HepG2 (cell line): ENCODE results near the gene PDIA4. TPM values are rescaled to one million over a fixed set of nuclear protein-coding genes. Genes with fewer than 3 reads are reported as not detected.

ENCODE experiments used
- DMTF1 ChIP-seq: sonication (generic); formaldehyde crosslinking; IDR thresholded peaks from 2 replicates; pipeline ENCODE4 v1.4.0; 2020; ENCODE audit warnings: mild to moderate bottlenecking, missing genetic modification reagents
- GFI1 ChIP-seq: sonication (generic); formaldehyde crosslinking; IDR thresholded peaks from 2 replicates; pipeline ENCODE4 v1.5.0; 2020; ENCODE audit warnings: missing genetic modification reagents, mild to moderate bottlenecking, borderline replicate concordance
- ISX ChIP-seq: sonication (generic); formaldehyde crosslinking; conservative IDR thresholded peaks from 2 replicates; pipeline ENCODE4 v1.5.0; 2020; ENCODE audit warnings: missing genetic modification reagents
- KLF16 ChIP-seq, 2 experiments: sonication (generic) in 1 of 2; formaldehyde crosslinking in 1 of 2; IDR thresholded peaks; 2 replicates each; pipeline versions ENCODE4 v1.6.1 to v1.8.0; 2016 to 2023; ENCODE audit warnings: missing genetic modification reagents in 2 of 2, missing compliant biosample characterization in 1 of 2
- MED1 ChIP-seq: sonication (generic); formaldehyde crosslinking; IDR thresholded peaks from 2 replicates; pipeline ENCODE4 v1.4.0; 2020; ENCODE audit warnings: missing genetic modification reagents
- NKX3-1 ChIP-seq: sonication (generic); formaldehyde crosslinking; IDR thresholded peaks from 2 replicates; pipeline ENCODE4 v1.5.0; 2020; ENCODE audit warnings: missing genetic modification reagents
- NR2F6 ChIP-seq, 2 experiments: IDR thresholded peaks; 2 replicates each; pipeline ENCODE4 v1.6.1; 2016; ENCODE audit warnings: antibody characterized with exemption in 1 of 2, mild to moderate bottlenecking in 1 of 2
- POGZ ChIP-seq: sonication (generic); formaldehyde crosslinking; IDR thresholded peaks from 2 replicates; pipeline ENCODE4 v1.4.0; 2020; ENCODE audit warnings: mild to moderate bottlenecking, missing genetic modification reagents
- POLR2A ChIP-seq, 2 experiments: IDR thresholded peaks; 2 replicates each; pipeline ENCODE4 v1.6.1; 2011; ENCODE audit warnings: low read depth in 2 of 2, low read length in 2 of 2, mild to moderate bottlenecking in 1 of 2, moderate library complexity in 1 of 2; ENCODE audit not compliant: insufficient read depth in 1 of 2
- RBM39 ChIP-seq: fragments of 200-400 bp; formaldehyde crosslinking; IDR thresholded peaks from one replicate; pipeline ENCODE4 v1.6.1; 2018; ENCODE audit warnings: antibody characterized with exemption, mild to moderate bottlenecking, low read depth, low read length; ENCODE audit not compliant: poor library complexity, severe bottlenecking
- TBP ChIP-seq: sonication (generic); formaldehyde crosslinking; IDR thresholded peaks from 2 replicates; pipeline ENCODE4 v1.5.0; 2020; ENCODE audit warnings: missing genetic modification reagents
- ZFX ChIP-seq: sonication (generic); formaldehyde crosslinking; IDR thresholded peaks from 2 replicates; pipeline ENCODE4 v1.4.0; 2020; ENCODE audit warnings: mild to moderate bottlenecking, low read depth, missing genetic modification reagents, moderate library complexity
- ZNF207 ChIP-seq: fragments of 450-650 bp; IDR thresholded peaks from 2 replicates; pipeline ENCODE4 v1.6.1; 2016; ENCODE audit warnings: antibody characterized with exemption, borderline replicate concordance
- ZNF263 ChIP-seq: sonication (generic); formaldehyde crosslinking; IDR thresholded peaks from 2 replicates; pipeline ENCODE4 v1.4.0; 2020; ENCODE audit warnings: missing genetic modification reagents
- ZNF383 ChIP-seq: sonication (generic); formaldehyde crosslinking; IDR thresholded peaks from 2 replicates; pipeline ENCODE4 v1.4.0; 2020; ENCODE audit warnings: missing genetic modification reagents, mild to moderate bottlenecking, borderline replicate concordance
- polyA plus RNA-seq, 8 experiments: library from polyadenylated mRNA; depleted of rRNA in 3 of 8; stranded (reverse) in 7 of 8; unstranded in 1 of 8; fragments of >200 nt; fragmentation: Illumina TruSeq in 4 of 8; extraction: Trizol in 4 of 8; gene quantifications; 2 replicates each; pipeline versions ENCODE4 v1.2.1 to v1.2.3, GENCODE V29; 2011 to 2016; ENCODE audit warnings: low read depth in 4 of 8, missing spikeins in 1 of 8, mixed read lengths in 1 of 8; ENCODE audit not compliant: insufficient read depth in 1 of 8
- total RNA-seq, 5 experiments: library from RNA; depleted of rRNA; stranded (reverse); fragments of >200 nt; fragmentation: Illumina TruSeq; extraction: Trizol; gene quantifications; 2 replicates each; pipeline ENCODE4 v1.2.3, GENCODE V29; 2016; ENCODE audit warnings: low read depth in 1 of 5
- TF ChIP-seq, protein P1 (sequence below): fragments of 450-650 bp; IDR thresholded peaks from 2 replicates; pipeline ENCODE4 v1.6.1; 2017; ENCODE audit warnings: mild to moderate bottlenecking
- TF ChIP-seq, protein P2 (sequence below): IDR thresholded peaks from 2 replicates; pipeline ENCODE4 v1.6.1; 2016; ENCODE audit warnings: low read depth
- TF ChIP-seq, protein P3 (sequence below): fragments of 450-650 bp; IDR thresholded peaks from 2 replicates; pipeline ENCODE4 v1.6.1; 2016
- TF ChIP-seq, protein P4 (sequence below): sonication (generic); formaldehyde crosslinking; IDR thresholded peaks from 2 replicates; pipeline ENCODE4 v1.4.0; 2020; ENCODE audit warnings: missing genetic modification reagents

PDIA4 gene
- total and polyA plus RNA-seq, 2 of the 13 experiments (the other 11 are each of a cell fraction or from before 2014, with no cell fraction given): 278 to 402 TPM

GRCh38 chr7:148983200-148984146 lies 44.8 kb downstream of the PDIA4 start (continued):
- TF ChIP-seq ZNF383 (CRISPR knock-in tag) (no peak), ZFX (no peak), ISX (CRISPR knock-in tag) (no peak), POGZ (CRISPR knock-in tag) (no peak), TBP (CRISPR knock-in tag) (no peak), ZNF207 (no peak), DMTF1 (CRISPR knock-in tag) (no peak), KLF16 (CRISPR knock-in tag; IDR thresholded peaks at IDR 0.05) (no peak; a peak in 1 of 4 replicates), NKX3-1 (CRISPR knock-in tag) (no peak), NR2F6 (IDR thresholded peaks at IDR 0.05) (no peak), NR2F6 (CRISPR knock-in tag; IDR thresholded peaks at IDR 0.05) (no peak), ZNF263 (no peak), MED1 (no peak), GFI1 (CRISPR knock-in tag) (no peak), RBM39 (no peak), POLR2A (IDR thresholded peaks at IDR 0.05; ENCODE audit: insufficient read depth in 1 of 2, low read depth in 2 of 2, low read length in 2 of 2) (no peak)
- TF ChIP-seq, protein P1, sequence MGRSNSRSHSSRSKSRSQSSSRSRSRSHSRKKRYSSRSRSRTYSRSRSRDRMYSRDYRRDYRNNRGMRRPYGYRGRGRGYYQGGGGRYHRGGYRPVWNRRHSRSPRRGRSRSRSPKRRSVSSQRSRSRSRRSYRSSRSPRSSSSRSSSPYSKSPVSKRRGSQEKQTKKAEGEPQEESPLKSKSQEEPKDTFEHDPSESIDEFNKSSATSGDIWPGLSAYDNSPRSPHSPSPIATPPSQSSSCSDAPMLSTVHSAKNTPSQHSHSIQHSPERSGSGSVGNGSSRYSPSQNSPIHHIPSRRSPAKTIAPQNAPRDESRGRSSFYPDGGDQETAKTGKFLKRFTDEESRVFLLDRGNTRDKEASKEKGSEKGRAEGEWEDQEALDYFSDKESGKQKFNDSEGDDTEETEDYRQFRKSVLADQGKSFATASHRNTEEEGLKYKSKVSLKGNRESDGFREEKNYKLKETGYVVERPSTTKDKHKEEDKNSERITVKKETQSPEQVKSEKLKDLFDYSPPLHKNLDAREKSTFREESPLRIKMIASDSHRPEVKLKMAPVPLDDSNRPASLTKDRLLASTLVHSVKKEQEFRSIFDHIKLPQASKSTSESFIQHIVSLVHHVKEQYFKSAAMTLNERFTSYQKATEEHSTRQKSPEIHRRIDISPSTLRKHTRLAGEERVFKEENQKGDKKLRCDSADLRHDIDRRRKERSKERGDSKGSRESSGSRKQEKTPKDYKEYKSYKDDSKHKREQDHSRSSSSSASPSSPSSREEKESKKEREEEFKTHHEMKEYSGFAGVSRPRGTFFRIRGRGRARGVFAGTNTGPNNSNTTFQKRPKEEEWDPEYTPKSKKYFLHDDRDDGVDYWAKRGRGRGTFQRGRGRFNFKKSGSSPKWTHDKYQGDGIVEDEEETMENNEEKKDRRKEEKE: no peak
- TF ChIP-seq, protein P2, sequence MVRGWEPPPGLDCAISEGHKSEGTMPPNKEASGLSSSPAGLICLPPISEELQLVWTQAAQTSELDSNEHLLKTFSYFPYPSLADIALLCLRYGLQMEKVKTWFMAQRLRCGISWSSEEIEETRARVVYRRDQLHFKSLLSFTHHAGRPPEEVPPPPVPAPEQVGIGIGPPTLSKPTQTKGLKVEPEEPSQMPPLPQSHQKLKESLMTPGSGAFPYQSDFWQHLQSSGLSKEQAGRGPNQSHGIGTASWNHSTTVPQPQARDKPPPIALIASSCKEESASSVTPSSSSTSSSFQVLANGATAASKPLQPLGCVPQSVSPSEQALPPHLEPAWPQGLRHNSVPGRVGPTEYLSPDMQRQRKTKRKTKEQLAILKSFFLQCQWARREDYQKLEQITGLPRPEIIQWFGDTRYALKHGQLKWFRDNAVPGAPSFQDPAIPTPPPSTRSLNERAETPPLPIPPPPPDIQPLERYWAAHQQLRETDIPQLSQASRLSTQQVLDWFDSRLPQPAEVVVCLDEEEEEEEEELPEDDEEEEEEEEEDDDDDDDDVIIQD: no peak
- TF ChIP-seq, protein P3, sequence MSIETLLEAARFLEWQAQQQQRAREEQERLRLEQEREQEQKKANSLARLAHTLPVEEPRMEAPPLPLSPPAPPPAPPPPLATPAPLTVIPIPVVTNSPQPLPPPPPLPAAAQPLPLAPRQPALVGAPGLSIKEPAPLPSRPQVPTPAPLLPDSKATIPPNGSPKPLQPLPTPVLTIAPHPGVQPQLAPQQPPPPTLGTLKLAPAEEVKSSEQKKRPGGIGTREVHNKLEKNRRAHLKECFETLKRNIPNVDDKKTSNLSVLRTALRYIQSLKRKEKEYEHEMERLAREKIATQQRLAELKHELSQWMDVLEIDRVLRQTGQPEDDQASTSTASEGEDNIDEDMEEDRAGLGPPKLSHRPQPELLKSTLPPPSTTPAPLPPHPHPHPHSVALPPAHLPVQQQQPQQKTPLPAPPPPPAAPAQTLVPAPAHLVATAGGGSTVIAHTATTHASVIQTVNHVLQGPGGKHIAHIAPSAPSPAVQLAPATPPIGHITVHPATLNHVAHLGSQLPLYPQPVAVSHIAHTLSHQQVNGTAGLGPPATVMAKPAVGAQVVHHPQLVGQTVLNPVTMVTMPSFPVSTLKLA: no peak
- TF ChIP-seq, protein P4, sequence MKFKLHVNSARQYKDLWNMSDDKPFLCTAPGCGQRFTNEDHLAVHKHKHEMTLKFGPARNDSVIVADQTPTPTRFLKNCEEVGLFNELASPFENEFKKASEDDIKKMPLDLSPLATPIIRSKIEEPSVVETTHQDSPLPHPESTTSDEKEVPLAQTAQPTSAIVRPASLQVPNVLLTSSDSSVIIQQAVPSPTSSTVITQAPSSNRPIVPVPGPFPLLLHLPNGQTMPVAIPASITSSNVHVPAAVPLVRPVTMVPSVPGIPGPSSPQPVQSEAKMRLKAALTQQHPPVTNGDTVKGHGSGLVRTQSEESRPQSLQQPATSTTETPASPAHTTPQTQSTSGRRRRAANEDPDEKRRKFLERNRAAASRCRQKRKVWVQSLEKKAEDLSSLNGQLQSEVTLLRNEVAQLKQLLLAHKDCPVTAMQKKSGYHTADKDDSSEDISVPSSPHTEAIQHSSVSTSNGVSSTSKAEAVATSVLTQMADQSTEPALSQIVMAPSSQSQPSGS (CRISPR knock-in tag): no peak
